SIG-M5 treated with dmso at 0.1 percent for 504 hours (cell line): ENCODE measurements around the gene KRTAP15-1.

Experiments
- DNase-seq: peaks from one replicate; lab custom pipeline; 2025; ENCODE audit not compliant: unreplicated experiment; lab: John Stamatoyannopoulos, UW

Gene KRTAP15-1, protein sequence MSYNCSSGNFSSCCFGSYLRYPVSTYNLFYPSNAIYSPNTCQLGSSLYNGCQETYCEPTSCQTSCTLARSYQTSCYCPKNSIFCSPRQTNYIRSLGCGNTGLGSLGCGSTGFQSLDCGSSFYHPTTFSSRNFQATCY

DNA sequence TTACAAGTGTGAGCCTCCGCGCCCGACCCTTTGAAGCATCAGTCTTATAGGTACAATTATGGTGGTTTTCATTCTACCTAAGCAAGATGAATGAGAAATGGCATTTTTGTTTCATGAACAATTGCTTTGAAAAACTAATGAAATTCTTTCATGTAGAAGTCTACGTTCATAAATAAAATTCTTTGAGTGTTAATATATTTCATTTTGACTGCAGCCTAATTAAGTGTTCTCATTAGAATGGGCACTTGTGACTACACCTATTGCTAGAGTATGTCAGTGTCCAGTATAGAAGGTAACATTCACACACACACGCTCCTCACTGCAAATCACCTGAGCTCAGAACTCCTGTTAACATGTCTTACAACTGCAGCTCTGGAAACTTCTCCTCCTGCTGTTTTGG is at the start of gene KRTAP15-1:
TSS of gene KRTAP15-1 (plus strand) at position 301 of the 400 bp plus-strand sequence. CDS start at position 354, 53 bp downstream.
- DNase-seq, result no peak

DNA sequence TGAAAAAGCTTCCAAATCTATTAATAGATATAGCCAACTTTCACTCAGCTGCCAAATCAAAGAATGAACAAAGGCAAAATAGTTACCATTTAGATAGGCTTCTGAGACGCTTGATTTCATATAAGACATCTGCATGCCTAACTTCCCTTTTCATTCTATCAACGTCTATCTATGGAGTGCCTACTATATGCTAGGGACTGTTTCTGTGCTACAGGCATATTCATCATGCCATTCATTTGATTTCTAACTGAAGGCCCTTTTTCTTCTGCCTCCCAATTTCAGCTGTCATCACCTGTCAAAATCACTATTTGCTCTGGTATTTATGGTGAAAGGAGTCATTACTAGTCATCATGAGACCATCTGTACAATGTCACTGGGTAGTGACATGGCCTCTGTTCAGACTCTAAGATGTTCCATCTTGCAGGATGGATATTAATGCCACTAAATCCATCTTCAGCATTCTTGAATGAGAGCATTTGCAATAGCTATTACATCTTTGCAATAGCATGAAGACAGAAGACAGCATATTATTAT is 48.5 kb upstream of the KRTAP15-1 start:
- DNase-seq, result no peak

DNA sequence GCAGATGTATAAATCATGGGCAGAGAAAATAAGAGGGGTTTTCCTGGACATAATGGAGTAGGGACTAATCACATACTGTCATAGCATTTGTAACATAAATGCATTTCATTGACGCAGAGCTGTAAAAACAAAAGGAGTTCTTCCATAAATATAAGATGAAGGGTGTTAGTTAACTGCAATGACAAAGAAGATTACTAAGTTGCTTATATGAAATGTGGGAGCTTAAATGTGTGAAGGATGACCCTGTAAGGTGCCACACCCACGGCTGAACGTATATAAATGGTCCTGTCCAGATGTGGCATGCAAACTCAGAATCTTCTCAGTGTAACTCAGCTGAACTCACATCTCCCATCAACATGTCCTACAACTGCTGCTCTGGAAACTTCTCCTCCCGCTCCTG is 44.3 kb upstream of the KRTAP15-1 start, which contains the start of gene KRTAP13-1:
TSS of gene KRTAP13-1 (plus strand) at position 301 of the 400 bp plus-strand sequence. CDS start at position 357, 56 bp downstream.
- no peak for DNase-seq

DNA sequence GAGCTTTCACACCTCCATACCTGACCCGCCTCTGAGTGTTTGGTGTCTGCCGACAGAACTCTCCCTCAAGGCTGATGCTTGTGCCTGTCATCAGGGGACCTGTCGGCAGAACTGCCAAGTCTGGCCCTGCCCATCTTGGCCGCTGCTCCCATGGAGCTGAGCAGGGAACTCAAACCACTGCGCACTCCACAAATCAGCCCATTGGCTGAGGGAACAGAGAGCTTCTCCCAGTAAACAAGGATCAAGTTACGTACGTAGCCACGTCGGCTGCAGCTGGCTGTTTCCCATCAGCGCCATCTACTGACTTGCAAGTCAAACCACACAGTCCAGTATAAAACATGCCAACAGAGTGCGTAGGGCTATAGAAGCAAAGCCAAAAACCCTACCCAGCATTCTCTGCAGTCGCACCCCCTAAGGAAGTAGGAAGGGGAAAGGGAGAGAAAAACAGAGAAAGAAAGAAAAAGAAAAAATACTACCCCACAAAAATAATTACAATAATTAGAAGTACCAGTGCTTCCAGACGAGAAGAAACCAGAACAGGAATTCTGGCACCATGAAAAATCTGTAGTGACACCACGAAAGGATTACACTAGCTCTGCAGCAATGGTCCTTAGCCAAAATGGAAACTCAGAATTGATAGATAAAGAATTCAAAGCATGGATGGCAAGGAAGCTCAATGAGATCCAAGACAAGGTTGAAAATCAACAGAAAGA is 31.1 kb upstream of the KRTAP15-1 start:
- DNase-seq, result peak; percentile 46

DNA sequence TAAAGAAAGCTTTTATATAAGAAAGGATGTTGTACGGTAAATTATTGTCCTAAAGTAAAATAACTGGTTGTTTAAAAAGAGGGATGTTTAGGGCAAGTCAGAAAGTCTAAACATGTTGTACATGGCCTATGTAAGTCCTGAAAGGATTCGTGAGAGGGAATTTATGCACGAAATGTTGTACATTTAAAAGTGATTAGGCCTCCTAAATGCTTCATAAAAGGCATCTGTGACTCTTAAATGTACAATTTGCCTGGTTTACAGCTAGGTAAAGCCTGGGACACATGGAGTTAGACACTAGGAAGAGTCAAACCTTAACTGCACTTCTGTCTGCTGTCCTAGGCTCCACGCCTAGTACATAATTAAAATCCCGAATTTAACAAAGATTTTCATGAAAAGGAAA is 24.1 kb upstream of the KRTAP15-1 start:
- DNase-seq, result no peak

DNA sequence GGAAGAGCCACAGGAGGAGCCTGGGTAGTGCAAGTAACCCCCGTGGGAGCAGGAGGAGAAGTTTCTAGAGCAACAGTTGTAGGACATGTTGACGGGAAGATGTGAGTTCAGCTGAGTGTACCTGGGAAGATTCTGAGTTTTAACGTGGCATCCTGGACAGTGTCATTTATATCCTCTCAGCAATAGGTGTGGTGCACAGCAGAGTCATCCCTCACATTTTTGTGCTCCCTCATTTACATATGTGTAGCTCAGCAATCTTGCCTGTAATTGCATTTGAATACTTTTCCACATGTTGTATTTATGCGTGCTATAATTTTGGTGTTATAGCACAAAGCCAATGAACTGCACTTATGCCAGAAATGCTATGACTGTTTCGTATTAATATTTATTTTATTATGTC is 14.2 kb upstream of the KRTAP15-1 start, which contains the start of gene KRTAP13-3:
TSS of gene KRTAP13-3 (minus strand) at position 101 of the 400 bp plus-strand sequence. CDS start at position 87, 14 bp downstream.
- DNase-seq, result no peak

DNA sequence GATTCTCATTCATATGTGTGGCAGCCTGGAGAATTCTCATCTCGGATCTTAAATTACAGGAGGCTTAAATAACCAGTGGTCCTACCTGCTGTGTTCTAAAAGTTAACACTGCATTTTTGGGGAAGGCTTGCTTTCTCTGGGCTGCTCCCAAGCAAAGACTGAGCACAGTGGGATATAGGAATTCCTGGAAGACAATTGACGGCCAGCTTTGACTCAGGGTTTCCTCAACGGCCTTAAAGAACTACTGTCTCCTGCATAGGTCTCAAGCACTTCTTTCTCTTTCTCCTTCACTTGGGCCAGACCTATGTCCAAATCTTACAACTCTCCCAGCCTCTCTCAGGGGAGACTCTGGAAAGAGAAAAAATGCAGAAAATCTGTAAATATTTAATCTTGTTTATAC is 13.3 kb upstream of the KRTAP15-1 start:
- no peak for DNase-seq

DNA sequence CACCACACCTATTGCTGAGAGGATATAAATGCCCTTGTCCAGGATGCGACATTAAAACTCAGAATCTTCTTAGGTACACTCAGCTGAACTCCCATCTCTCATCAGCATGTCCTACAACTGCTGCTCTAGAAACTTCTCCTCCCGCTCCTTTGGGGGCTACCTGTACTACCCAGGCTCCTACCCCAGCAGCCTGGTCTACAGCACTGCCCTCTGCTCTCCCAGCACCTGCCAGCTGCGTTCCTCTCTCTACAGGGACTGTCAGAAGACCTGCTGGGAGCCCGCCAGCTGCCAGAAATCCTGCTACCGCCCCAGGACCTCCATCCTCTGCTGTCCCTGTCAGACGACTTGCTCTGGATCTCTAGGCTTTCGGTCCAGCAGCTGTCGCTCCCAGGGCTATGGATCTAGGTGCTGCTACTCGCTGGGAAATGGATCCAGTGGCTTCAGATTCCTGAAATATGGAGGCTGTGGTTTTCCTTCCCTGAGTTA is 9.9 kb upstream of the KRTAP15-1 start, which contains the start of gene KRTAP13-4:
TSS of gene KRTAP13-4 (plus strand) at position 51 of the 486 bp plus-strand sequence. CDS start at position 107, 56 bp downstream.
- DNase-seq, result no peak

DNA sequence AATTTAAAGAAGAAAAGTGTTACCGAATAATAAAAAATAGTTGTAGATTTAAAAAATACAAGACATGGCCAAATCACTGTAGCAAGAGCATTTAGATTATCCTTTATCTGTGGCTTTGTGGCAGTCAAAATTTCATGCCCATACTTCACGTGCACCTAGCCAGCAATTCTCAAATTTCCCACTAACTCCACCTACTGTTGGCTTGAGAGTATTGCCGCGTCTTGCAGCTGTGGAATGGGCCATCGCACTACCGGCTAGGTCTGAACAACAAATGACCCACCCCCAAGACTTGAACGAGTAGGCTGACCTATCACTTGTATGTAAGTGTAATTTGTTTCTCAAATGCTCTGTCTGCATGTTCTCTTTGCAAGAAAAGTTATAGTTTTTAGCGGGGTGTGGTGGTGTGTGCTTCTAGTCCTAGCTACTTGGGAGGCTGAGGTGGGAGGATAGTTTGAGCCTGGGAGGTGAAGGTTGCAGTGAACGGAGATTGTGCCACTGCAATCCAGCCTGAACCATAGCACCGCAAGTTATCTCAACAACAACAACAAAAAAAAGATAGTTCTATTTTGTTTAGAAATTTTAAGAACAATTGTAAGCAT is 5.9 kb upstream of the KRTAP15-1 start:
- peak; percentile 38 for DNase-seq

DNA sequence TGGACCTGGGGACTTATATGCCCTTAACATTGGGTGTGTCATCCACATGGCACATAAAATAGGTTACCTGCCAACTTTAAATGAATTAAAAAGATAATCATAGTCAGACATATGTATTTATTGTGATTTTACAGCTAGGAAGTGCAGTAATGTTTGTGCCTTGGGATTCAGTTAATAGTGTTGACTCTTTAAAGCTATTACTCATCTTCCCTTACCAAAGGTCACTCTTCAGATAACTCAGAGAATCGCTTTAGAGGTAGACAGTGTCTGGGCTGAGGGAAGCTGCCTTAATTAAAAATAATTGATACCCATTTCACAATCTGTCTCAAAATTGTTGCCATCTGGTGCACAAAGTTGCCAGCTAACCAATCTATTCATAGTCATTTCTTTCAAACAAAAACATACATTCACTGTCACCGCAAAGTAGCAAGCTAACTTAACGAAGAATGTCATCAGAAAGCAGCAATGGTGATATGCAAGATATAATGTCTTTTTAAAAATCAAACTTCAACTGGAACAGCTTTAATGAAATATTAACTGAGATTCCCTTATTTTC is 3.0 kb upstream of the KRTAP15-1 start:
- DNase-seq, result no peak

DNA sequence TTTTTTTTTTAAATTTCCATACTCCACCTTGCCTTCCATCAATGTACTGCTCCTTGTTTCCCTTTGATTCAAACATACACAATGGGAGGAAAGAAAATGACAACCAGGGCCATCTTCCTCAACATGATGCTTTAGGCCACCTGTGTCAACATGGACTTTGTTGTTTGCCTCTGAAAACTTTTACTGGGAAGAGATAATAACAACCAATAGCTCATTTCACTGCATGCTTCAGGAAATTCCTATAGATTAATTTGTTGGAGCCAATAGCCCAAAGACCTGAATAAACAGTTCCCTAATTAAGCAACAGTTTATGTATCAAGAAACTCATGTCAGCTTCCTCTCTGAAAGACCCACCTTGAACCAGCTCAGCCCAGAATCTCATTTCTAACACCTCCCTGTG is 3.2 kb downstream of the KRTAP15-1 start:
- no peak for DNase-seq

DNA sequence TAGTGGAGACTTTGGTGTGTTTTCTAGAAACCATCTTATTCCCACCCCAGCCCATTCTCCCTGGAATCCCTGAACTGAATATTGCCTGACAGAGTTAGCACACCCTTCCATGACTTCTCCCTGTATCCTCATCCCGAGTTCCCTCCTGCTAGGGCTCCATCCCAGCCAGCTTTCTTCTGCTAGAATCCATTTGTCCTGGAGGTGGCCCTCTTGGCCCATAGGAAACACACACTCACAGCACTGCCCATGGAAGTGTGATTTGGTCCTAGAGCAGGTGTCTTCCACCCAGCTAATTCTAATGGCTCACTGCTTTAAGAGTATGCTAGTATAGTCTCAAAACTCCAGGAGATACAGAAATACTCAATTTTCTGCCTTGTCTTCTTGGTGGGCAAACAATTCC is 4.1 kb downstream of the KRTAP15-1 start:
- no peak for DNase-seq

DNA sequence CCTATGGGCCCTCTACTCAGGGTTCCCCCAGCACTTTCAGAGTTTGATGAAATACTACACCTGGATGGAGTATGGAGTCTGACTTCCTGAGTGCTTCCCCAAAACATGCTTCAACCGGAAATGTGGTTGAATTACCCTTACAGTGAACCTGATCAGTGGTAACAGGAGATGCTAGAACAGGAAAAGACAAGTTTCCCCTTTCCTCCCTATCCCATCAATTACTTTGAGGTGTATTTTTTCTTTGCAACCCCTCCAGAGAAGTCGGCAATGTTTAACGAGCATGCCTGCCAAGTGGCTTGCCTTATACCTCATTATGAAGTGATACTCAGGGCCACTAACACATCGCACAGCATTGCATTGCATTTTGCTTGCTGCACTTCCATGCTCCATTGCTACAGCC is 7.0 kb downstream of the KRTAP15-1 start:
- no peak for DNase-seq

DNA sequence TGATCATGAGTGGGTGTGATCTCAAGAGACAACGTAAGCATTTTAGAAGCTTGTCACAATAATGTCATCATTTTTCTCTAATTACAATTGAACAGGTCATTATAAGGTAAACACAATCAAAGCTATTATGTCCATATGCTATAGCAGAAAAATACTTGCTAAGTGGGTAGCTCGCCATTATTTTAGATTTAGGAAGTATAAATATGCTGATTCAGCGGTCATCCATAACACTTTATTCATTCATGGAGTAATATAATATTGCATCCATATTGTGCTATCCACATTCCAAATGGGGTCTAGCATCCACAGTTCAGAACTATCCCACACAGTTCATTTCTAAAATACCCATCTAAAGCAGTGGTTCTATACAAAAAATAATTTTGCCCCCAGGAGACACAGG is 8.4 kb downstream of the KRTAP15-1 start:
- no peak for DNase-seq

DNA sequence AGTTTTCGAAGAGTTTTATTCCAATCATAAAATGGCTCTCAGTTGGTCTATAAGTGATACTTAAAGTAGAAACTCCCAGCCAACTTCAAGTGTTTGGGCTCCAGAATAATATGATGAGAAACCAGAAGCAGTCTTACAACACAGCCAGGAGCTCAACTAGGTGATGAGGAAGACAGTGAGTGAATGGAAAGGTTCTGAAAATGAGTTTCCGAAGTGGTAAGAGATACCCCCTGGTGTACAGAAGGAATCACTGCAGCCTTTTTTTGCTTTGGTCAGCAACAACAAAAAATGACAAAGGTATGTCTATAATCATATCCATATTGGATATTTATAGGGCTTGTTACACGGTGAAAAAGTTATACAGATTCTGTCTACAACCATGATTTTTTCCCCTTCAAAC is 23.6 kb downstream of the KRTAP15-1 start:
- no peak for DNase-seq

DNA sequence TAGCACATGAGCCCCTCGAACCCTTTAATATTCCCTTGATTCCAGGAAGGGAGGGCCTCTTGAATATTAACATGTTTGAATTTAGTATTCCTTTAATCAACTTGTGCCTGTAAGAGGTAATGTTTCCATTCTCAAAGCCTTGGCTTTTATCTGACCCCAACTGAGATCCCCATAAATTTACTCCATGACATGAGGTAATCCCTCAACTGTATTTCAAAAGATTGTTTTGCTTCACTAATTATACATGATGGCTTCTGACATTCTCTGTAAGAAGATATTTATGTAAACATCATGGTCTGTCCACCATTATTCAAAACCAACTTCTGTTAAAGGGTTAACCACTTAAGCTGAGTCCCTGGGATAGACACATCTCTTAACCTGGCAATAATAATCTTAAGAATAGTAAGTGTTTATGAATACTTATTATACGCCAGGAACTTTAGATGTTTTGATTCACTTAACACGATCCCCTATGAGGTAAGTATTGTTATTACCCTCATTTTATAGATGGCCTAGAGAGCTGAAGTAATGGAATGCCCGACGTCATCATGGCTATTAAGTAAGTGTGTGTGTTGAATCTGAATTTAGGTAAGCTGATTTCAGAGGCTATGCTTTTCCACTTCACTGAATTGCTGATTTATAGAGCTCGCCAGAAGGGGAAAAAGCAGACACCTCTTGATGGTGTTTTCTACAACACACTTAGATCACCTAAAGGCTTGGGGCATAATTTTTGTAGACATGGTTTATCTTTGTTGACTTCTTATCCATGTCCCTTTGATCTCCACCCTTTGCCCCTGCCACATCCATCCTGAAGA is 29.0 kb downstream of the KRTAP15-1 start:
- DNase-seq, result no peak

DNA sequence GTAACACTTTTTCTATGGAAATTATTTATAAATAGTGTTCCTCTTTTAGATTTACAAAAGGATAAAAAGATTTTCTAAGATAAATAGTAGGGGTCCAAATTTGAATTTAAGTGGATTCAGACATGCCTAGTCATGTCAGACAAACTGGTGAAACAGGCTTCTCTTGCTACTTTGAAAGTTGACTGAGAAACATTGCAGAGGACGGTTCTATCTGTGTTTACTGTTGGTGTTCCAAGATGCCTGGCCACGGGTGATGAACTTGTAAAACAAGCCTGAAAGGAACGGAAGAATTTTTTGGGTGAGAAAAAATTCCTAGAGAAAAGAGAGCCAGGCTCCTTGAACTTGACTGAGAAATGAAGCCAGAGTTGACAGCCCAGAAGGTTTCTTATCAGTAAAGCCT is 37.9 kb downstream of the KRTAP15-1 start:
- no peak for DNase-seq

DNA sequence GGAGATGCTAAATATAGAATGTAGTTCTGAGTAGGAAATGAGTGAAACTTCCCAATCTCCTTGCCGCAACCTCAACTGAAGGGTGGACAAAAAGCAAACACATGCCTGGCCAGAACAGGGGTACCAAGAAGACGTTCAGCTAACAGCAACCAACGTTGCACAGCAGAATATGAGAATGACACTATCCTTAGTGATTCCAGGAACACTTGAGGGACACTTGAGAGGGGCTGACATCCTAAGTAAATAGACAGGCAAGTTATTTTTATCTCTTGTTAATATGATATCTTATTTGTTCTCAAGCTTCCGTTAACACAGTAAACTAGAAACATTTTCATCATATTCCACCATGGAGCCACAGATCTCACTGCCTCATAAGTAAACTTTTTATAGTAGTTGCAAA is 39.2 kb downstream of the KRTAP15-1 start:
- DNase-seq, result no peak

DNA sequence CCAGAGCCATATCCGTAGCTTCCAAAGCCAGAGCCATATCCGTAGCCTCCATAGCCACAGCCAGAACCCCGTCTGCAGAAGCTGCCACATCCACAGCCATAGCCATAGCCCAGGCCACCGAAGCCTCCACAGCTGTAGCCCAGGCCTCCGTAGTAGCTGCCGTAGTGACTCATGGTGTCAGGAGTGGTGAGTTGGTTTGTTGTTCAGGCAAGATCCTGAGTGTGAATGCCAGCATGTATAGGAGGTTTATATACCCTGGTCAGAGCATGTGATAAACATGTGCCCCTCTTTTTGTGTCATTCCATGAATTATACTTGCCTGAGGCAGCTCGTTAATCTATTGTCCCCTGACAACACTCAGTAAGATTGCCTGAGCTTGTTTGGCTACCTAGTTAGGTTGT is 40.1 kb downstream of the KRTAP15-1 start, which contains the start of gene KRTAP19-1:
TSS of gene KRTAP19-1 (minus strand) at position 223 of the 400 bp plus-strand sequence. CDS start at position 173, 50 bp downstream.
- no peak for DNase-seq

DNA sequence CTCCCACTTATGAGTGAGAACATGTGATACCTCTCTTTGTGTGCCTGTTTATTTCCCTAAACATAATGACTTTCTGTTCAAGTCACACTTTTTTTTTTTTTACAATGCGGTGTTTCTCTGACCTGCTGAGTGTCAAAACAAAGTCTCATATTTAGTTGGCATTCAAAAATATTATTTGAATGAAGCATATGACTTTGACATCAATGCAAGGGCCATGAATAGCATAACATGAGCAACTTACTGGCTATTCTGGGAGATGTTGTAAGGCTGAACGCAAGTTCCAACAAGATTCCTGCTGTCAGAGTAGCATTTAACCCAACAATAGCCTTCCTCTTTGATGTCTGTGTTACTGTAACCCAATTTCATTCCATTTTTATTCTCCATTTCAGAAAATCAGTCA is 42.1 kb downstream of the KRTAP15-1 start:
- DNase-seq, result no peak
